Stomach smooth muscle (tissue), 2 donors: ENCODE measurements around the gene MIB2.
"Not testable (repeated sequence)": the region's sequence is repeated elsewhere in the genome, so short reads cannot be mapped to it uniquely, and the experiment has no call there.

Source experiments
- H3K27ac ChIP-seq: one replicate; pipeline ENCODE4 v1.7.0; 2013; ENCODE audit warnings: mild to moderate bottlenecking, low read length, inconsistent platforms
- H3K27me3 ChIP-seq, 2 donors: one replicate each; pipeline ENCODE4 v1.7.0; 2013; ENCODE audit warnings: low read length in 2 of 2; ENCODE audit not compliant: insufficient read depth in 2 of 2, control insufficient read depth in 1 of 2
- H3K36me3 ChIP-seq, 2 donors: one replicate each; pipeline ENCODE4 v1.7.0; 2013; ENCODE audit warnings: low read length in 2 of 2; ENCODE audit not compliant: control insufficient read depth in 2 of 2, insufficient read depth in 2 of 2
- H3K4me1 ChIP-seq: one replicate; pipeline ENCODE4 v1.7.0; 2013; ENCODE audit warnings: low read length; ENCODE audit not compliant: control insufficient read depth, insufficient read depth
- H3K4me3 ChIP-seq, 2 donors: one replicate each; pipeline ENCODE4 v1.7.0; 2013; ENCODE audit warnings: low read length in 2 of 2
- H3K9ac ChIP-seq, 2 donors: one replicate each; pipeline ENCODE4 v1.7.0; 2013; ENCODE audit warnings: low read length in 2 of 2, mild to moderate bottlenecking in 1 of 2
- H3K9me3 ChIP-seq, 2 donors: one replicate each; pipeline ENCODE4 v1.7.0; 2013; ENCODE audit warnings: low read length in 2 of 2; ENCODE audit not compliant: control insufficient read depth in 2 of 2
- donor health status: healthy.
- donor health status: Pancreatic carcinoma.

MIB2 gene

DNA sequence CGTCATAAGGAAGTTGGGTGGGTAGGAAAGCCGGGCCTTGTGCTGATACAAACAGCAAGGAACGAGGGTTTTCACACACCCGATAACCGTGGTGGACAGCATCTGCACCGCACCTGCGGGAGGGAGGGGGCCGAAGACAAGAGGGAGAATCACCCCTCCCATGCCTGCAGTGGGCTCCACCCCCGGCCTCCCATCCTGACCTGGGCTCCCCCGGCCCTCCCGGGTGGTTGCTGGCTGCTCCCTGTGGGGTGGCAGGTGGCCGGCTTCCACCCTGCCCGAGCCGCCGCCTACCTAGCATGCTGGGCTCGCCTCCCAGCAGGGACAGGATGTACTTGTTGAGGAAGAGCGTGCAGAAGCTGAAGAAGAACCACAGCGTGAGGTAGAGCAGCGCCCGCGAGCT, 60.8 kb downstream of the MIB2 start:
- peaks cover 11% of the 10 kb centered on the region for H3K4me1 ChIP-seq
- not testable (repeated sequence) for H3K9me3 ChIP-seq, H3K4me3 ChIP-seq, H3K36me3 ChIP-seq, H3K27ac ChIP-seq, H3K9ac ChIP-seq, H3K27me3 ChIP-seq

DNA sequence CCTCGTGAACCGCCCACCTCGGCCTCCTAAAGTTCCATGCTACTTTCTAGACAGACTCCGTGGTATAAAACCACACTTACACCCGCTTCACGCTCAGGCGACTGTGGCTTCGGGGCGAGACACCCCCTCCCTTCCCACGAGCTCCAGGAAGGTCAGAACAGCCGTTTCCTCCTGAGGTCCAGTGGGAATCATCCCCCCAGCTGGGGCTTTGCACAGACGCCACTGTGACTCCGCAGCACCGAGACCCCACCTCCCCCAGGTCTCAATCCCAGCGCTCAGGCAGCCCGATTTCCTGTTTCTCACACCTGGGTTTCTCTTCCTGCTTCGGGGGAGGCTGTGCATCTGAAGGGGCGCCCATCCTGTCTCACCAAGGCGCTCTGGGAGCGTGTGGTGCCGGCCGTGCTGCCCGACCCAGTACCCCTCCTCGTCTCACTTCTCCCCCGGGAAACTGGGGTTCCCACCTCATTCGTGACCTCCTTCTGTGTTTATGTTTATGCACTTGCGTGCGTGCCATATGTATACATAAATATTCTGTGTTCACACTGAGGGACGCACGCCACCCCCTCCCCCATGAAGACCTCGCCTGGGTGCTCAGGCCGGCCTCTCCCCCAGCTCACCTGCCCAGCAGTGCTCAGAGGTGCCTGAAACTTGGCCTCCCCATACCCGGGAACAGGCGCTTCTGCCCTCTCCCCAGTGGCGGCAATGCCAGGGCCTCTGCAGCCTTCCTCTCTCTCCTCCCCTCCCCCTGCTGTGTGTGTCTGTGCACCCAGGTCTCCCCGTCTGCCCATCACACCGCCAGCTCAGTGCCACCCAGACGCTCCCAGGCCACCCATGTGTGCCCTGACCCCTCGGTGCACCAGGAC, 62.6 kb downstream of the MIB2 start:
- Histone ChIP-seq H3K9ac (no peak overlapping the region), H3K27me3 (no peaks in the 10 kb centered on the region), H3K9me3 (no peaks in the 10 kb centered on the region), H3K36me3 (peaks cover 0 to 3% of the 10 kb centered on the region in 2 donors), H3K4me3 (no peak overlapping the region), H3K27ac (no peak overlapping the region), H3K4me1 (peaks cover 11% of the 10 kb centered on the region)

DNA sequence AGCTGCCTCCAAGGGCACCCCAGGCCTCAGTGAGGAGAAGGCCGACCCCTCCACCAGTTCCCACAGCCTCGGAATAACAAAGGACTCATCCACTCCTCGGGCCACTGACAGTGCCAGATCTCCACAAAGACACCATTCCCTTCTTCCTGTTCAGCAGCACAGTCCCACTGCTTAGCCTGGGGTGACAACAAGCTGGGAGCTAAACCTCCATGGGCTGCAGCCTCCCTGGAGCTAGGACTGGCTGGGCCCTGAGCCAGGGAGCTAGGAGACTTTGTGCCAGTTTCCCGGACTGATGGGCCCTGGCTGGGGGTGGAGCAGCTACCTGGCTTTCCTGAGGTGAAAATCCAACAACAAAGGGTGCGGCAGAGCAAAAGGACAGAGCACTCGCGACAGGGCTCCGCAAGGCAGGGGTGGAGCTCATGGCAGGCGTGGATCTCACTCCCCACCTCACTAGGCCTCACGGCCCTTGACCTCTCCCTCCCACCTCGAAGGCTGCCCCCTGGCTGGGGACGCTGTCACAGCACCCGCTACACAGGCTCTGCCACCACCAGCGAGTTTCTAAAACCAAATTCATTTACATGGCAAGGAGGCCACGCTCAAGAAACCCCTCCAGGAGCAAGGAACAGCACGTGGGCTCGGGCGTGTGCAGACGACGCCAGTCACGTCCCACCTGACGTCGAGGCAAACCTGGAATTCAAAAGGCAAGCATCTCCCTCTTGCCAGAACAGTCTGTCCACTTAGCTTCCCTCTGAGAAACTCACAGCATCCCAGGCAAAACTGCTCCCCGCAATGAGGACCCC, 63.5 kb downstream of the MIB2 start:
- H3K4me1 ChIP-seq = peaks cover 11% of the 10 kb centered on the region
- no peak overlapping the region for H3K4me3 ChIP-seq
- H3K27ac ChIP-seq = no peak overlapping the region
- no peaks in the 10 kb centered on the region for H3K27me3 ChIP-seq
- no peaks in the 10 kb centered on the region for H3K9me3 ChIP-seq
- H3K9ac ChIP-seq = no peak overlapping the region
- H3K36me3 ChIP-seq = peaks cover 0 to 3% of the 10 kb centered on the region in 2 donors
